Measurements from ENCODE around the gene SERPIND1.

The SERPIND1 gene

DNA sequence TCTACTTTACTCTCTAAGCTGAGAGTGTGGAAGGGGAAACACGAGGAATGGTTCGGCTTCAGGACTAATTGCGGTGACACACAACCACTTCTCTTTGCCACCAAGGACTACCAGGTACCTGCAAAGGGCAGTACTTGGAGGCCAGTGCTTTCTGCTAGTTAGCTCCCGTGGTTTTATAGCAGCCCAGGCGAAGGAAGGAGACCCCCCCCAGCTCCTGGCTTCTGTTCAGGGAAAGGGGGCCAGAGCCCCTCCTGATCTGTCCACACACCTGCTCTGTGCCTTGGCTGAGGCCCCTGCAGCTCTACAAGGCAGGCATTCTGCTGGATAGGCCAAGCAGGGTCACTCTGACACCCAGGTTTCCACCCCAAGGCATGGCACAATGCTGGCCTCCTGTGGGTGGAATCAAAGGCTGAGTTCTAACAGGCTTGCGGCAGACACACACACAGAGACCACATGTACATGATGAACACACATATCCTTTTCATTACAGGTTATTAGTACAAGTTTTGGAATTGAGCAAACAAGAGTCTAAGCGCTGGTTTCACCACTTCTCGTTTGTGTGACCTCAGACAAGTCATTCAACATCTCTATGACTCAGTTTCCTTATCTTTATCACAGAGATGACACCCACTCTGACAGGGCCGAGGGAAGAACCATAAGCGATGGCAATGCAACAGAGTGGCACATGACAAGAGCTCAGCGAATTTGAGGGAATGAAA is 7.5 kb downstream of the SERPIND1 start:
- POLR2A ChIA-PET (ENCODE audit: low non-redundant PET) = no interaction called here
- no peak for DNase-seq (ENCODE audit: low spot score)
- CTCF ChIA-PET = no interaction called here
- H3K27ac ChIP-seq = no peak overlapping the region
- TF ChIP-seq, protein P1, sequence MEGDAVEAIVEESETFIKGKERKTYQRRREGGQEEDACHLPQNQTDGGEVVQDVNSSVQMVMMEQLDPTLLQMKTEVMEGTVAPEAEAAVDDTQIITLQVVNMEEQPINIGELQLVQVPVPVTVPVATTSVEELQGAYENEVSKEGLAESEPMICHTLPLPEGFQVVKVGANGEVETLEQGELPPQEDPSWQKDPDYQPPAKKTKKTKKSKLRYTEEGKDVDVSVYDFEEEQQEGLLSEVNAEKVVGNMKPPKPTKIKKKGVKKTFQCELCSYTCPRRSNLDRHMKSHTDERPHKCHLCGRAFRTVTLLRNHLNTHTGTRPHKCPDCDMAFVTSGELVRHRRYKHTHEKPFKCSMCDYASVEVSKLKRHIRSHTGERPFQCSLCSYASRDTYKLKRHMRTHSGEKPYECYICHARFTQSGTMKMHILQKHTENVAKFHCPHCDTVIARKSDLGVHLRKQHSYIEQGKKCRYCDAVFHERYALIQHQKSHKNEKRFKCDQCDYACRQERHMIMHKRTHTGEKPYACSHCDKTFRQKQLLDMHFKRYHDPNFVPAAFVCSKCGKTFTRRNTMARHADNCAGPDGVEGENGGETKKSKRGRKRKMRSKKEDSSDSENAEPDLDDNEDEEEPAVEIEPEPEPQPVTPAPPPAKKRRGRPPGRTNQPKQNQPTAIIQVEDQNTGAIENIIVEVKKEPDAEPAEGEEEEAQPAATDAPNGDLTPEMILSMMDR (conservative IDR thresholded peaks at IDR 0.05; ENCODE audit: low read depth) = no peak

DNA sequence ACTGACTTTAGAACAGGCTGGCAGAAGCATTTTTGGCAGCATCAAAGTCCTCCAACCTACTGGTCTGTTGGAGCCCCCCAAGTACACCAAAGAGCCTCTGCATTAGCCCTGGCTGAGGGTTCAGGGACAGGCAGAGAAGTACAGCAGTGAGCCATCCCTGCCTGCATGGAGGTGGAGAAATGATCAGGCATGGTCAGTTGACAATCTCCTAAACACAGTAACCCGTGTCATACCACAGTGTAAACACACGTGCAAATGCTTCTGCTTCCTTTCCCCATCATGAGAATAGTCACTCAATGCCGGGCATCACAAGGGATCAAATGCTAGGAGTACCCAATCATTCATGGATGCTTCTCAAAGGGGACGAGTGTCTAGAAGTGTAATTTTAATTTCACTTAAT is 8.2 kb downstream of the SERPIND1 start:
- H3K27ac ChIP-seq = no peak overlapping the region
- TF ChIP-seq, protein P1 (conservative IDR thresholded peaks at IDR 0.05; ENCODE audit: low read depth) = no peak
- DNase-seq (ENCODE audit: low spot score) = no peak
- ChIA-PET CTCF (no interaction called here), POLR2A (ENCODE audit: low non-redundant PET) (no interaction called here)

DNA sequence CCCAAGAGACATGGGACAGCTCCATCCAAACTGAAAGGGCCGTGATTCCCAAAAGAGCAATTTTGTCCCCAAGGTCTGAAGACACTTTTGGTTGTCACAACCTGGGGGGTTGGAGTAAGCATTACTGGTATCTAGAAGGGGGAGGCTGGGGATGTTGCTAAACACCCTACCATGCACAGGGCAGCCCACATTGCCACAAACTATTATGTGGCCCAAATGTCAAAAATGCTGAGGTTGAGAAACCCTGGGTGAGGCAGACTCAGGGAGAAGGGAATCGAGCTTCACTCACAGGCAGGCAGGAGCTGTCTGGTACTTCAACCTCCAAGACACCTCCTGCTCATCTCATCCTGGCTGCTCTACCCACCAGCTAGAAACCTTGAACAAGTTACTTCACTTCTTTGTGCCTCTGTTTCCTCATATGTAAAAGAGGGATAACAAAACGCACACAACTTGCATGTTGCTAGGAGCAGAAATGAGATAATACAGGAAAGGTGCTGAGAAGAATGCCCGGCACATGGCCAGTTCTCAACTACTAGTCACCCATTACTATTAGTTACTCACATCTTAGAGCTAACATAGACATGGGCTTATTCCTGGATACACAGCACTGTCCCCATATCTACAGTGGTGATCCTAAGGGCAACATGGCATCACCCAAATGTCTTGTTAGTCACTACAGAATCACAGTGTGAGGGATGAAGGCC is 8.8 kb downstream of the SERPIND1 start:
- H3K27ac ChIP-seq = no peak overlapping the region
- ChIA-PET POLR2A (ENCODE audit: low non-redundant PET) (no interaction called here), CTCF (interaction anchor here (0.8 kb wide), 1 partner anchor 200 kb away, joined by 3 read pairs; no protein-coding TSS in a partner anchor)
- TF ChIP-seq, protein P1 (conservative IDR thresholded peaks at IDR 0.05; ENCODE audit: low read depth) = no peak
- no peak for DNase-seq (ENCODE audit: low spot score)

DNA sequence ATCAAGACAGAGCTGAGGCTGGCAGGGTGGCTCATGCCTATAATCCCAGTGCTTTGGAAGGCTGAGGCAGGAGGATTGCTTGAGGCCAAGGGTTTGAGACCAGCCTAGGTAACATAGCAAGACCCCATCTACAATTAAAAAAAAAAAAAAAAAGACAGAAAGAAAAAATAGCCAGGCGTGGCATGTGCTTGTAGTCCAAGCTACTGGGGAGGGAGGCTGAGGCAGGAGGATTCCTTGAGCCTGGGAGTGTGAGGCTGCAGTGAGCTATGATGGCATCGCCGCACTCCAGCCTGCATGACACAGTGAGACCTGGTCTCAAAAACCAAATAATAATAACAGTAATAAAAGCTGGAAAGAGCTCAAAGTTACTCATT is 9.4 kb downstream of the SERPIND1 start:
- no peak for DNase-seq (ENCODE audit: low spot score)
- no peak overlapping the region for H3K27ac ChIP-seq
- POLR2A ChIA-PET (ENCODE audit: low non-redundant PET) = no interaction called here
- CTCF ChIA-PET = interaction anchor here (0.8 kb wide), 1 partner anchor 199 kb away, joined by 3 read pairs; no protein-coding TSS in a partner anchor
- TF ChIP-seq, protein P1 (conservative IDR thresholded peaks at IDR 0.05; ENCODE audit: low read depth) = no peak

DNA sequence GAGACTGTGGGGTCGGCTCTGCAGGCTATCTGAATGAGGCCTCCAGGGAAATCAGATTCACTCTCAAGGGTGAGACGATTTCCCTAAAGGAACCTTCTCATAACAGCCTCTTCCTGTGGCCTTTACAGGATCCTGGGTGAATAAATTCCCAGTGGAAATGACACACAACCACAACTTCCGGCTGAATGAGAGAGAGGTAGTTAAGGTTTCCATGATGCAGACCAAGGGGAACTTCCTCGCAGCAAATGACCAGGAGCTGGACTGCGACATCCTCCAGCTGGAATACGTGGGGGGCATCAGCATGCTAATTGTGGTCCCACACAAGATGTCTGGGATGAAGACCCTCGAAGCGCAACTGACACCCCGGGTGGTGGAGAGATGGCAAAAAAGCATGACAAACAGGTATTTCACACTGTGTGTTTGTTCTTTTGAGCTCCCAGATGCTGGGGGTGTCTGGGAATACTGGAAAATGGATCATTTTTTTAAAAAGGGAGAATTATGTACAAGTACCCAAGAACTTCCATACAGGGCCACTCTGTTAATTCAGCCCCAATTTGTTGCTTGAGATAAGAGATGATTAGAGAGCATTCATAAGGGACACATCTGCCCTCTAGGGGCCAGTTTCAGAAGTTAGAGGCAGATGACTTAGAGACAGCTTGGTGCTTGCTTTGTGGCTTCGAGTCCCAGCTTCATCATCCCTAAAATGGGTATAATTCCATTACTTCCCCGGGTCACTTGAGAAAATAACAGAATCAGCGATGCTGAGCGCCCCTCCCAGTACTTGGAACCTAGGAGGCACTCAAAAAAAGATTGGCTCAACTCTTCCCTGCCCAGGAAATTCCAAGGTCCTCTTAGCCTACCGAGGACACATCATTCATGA is 10.2 kb downstream of the SERPIND1 start:
- H3K27ac ChIP-seq = no peak overlapping the region
- ChIA-PET POLR2A (ENCODE audit: low non-redundant PET) (no interaction called here), CTCF (interaction anchor here (0.5 to 0.8 kb wide), 6 partner anchors 9 to 202 kb away, joined by 3 to 6 read pairs (median 3); no protein-coding TSS in a partner anchor)
- TF ChIP-seq, protein P1 (conservative IDR thresholded peaks at IDR 0.05; ENCODE audit: low read depth) = peak; percentile 76
- peak; percentile 17 for DNase-seq (ENCODE audit: low spot score)

DNA sequence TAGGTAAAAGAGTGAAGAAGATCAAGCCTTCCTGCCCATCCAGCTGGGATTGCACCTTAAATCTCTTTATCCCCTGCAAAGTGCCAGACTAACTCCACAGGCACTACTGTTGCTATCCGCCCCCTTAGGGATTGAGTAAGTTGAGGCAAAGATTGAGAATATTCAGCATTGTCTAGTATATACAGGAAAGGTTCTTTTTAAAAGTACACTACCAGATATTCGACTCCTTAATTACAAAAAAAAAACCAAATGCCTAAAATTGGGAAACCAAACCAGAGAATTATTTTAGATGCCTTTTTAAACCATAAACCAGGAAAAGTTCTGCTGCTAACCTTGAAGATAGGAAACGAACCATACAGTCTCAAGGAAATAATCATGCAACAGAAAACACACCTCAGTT is 11.5 kb downstream of the SERPIND1 start:
- TF ChIP-seq, protein P1 (conservative IDR thresholded peaks at IDR 0.05; ENCODE audit: low read depth) = no peak
- DNase-seq (ENCODE audit: low spot score) = no peak
- ChIA-PET POLR2A (ENCODE audit: low non-redundant PET) (no interaction called here), CTCF (no interaction called here)
- no peak overlapping the region for H3K27ac ChIP-seq

Data from RWPE1 (cell line).